ENCODE results near the gene PRAMEF20.

DNA sequence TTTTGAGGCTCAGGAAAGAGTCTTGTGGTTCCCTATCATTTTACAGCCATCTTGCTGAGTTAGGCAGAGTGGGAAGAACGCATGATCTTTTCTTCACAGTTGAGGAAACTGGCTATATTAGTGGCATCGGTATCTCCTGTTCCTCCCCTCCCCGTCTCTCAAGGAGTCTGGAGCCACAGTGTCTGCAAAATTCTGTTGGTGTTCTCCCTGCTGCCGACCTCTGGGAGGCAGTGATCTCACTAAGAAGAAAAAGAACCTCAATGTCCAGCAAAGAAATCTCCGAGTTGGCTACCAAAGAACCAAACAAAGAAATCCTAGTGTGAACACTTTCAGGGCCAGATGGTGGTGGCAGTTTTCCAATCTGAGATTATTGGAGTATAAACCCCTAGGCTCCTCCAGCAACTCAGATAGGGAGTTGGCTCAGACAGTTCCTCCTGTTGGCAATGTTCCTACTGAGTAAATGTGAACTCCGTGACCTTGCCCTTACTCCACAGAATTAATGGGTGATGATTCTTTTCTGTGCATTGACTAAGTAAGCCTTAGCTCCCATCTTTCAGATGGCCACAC lies 41.2 kb downstream of the PRAMEF20 start:
- TF ChIP-seq, protein P1, sequence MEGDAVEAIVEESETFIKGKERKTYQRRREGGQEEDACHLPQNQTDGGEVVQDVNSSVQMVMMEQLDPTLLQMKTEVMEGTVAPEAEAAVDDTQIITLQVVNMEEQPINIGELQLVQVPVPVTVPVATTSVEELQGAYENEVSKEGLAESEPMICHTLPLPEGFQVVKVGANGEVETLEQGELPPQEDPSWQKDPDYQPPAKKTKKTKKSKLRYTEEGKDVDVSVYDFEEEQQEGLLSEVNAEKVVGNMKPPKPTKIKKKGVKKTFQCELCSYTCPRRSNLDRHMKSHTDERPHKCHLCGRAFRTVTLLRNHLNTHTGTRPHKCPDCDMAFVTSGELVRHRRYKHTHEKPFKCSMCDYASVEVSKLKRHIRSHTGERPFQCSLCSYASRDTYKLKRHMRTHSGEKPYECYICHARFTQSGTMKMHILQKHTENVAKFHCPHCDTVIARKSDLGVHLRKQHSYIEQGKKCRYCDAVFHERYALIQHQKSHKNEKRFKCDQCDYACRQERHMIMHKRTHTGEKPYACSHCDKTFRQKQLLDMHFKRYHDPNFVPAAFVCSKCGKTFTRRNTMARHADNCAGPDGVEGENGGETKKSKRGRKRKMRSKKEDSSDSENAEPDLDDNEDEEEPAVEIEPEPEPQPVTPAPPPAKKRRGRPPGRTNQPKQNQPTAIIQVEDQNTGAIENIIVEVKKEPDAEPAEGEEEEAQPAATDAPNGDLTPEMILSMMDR (IDR thresholded peaks at IDR 0.05; ENCODE audit: borderline replicate concordance, extremely low read depth, low read length, poor library complexity, severe bottlenecking) = no peak
- TF ChIP-seq EZH2 (IDR thresholded peaks at IDR 0.05; ENCODE audit: borderline replicate concordance, low read depth, low read length, severe bottlenecking) = no peak

Data from DND-41 (cell line).